ENCODE measurements around the gene NUDT16L1.
"Not testable (repeated sequence)": the region's sequence is repeated elsewhere in the genome, so short reads cannot be mapped to it uniquely, and the experiment has no call there.

The NUDT16L1 gene

GRCh38 chr16:4723071-4723767, 29.9 kb downstream of the NUDT16L1 start:
- no peak for FAIRE-seq
- TF ChIP-seq POLR2A (IDR thresholded peaks at IDR 0.05; ENCODE audit: low read depth, low read length), result no peak
- DNase-seq (ENCODE audit: insufficient read length, low spot score), result no peak

- no peak for DNase-seq (ENCODE audit: insufficient read length, low spot score)
- no peak for TF ChIP-seq POLR2A (IDR thresholded peaks at IDR 0.05; ENCODE audit: low read depth, low read length)
- FAIRE-seq, result no peak
Observed at GRCh38 chr16:4724661-4725270, 31.4 kb downstream of the NUDT16L1 start.

GRCh38 chr16:4726616-4727015, 33.3 kb downstream of the NUDT16L1 start:
- FAIRE-seq (no peak), DNase-seq (ENCODE audit: insufficient read length, low spot score) (no peak)
- TF ChIP-seq POLR2A (IDR thresholded peaks at IDR 0.05; ENCODE audit: low read depth, low read length), result no peak

- no peak for DNase-seq (ENCODE audit: insufficient read length, low spot score)
- no peak for FAIRE-seq
- TF ChIP-seq POLR2A (IDR thresholded peaks at IDR 0.05; ENCODE audit: low read depth, low read length), result no peak
Observed at GRCh38 chr16:4728676-4729075, 35.3 kb downstream of the NUDT16L1 start.

GRCh38 chr16:4729876-4730275, 36.5 kb downstream of the NUDT16L1 start:
- no peak for TF ChIP-seq POLR2A (IDR thresholded peaks at IDR 0.05; ENCODE audit: low read depth, low read length)
- DNase-seq (ENCODE audit: insufficient read length, low spot score) (no peak), FAIRE-seq (no peak)

GRCh38 chr16:4733211-4733742, 39.9 kb downstream of the NUDT16L1 start:
- DNase-seq (ENCODE audit: insufficient read length, low spot score) (no peak), FAIRE-seq (no peak)
- TF ChIP-seq POLR2A (IDR thresholded peaks at IDR 0.05; ENCODE audit: low read depth, low read length), result no peak

GRCh38 chr16:4733747-4734062, 40.3 kb downstream of the NUDT16L1 start:
- DNase-seq (ENCODE audit: insufficient read length, low spot score), result no peak
- no peak for TF ChIP-seq POLR2A (IDR thresholded peaks at IDR 0.05; ENCODE audit: low read depth, low read length)
- FAIRE-seq, result no peak

GRCh38 chr16:4734063-4734729, 40.8 kb downstream of the NUDT16L1 start, which contains the start of the genes ANKS3 and DNAAF8:
Gene ANKS3 (minus strand): TSS chr16:4734271. CDS start chr16:4730149, 4,122 bp downstream.
Gene DNAAF8 (plus strand): TSS chr16:4734537. CDS start chr16:4736515, 1,978 bp downstream.
- TF ChIP-seq POLR2A (IDR thresholded peaks at IDR 0.05; ENCODE audit: low read depth, low read length), result peak; percentile 49
- peak; percentile 98 for DNase-seq (ENCODE audit: insufficient read length, low spot score)
- peak; percentile 78 for FAIRE-seq

GRCh38 chr16:4734730-4735535, 41.6 kb downstream of the NUDT16L1 start:
- no peak for FAIRE-seq
- peak; percentile 93 for DNase-seq (ENCODE audit: insufficient read length, low spot score)

GRCh38 chr16:4736546-4736945, 43.2 kb downstream of the NUDT16L1 start:
- FAIRE-seq (no peak), DNase-seq (ENCODE audit: insufficient read length, low spot score) (no peak)
- no peak for TF ChIP-seq POLR2A (IDR thresholded peaks at IDR 0.05; ENCODE audit: low read depth, low read length)

More at GRCh38 chr16:4734730-4735535, 41.6 kb downstream of the NUDT16L1 start:
- peak; percentile 60 for TF ChIP-seq POLR2A (IDR thresholded peaks at IDR 0.05; ENCODE audit: low read depth, low read length)

- no peak for TF ChIP-seq POLR2A (IDR thresholded peaks at IDR 0.05; ENCODE audit: low read depth, low read length)
- FAIRE-seq, result no peak
- no peak for DNase-seq (ENCODE audit: insufficient read length, low spot score)
Observed at GRCh38 chr16:4737545-4737944, 44.2 kb downstream of the NUDT16L1 start.

- FAIRE-seq; DNase-seq (ENCODE audit: insufficient read length, low spot score): not testable (repeated sequence)
Observed at GRCh38 chr16:4738370-4738769, 45.0 kb downstream of the NUDT16L1 start.

GRCh38 chr16:4743226-4743878, 50.0 kb downstream of the NUDT16L1 start:
- FAIRE-seq (no peak), DNase-seq (ENCODE audit: insufficient read length, low spot score) (no peak)
- TF ChIP-seq POLR2A (IDR thresholded peaks at IDR 0.05; ENCODE audit: low read depth, low read length), result no peak

All from H54 (cell line).